K562 (cell line): ENCODE data around the gene RHEBL1. TPM values are rescaled to one million over a fixed set of nuclear protein-coding genes. Genes with fewer than 3 reads are reported as not detected.

Experiments used
- BCL6 ChIP-seq: fragments of 250-450 bp; sonication (Bioruptor Pico); IDR thresholded peaks from 2 replicates; pipeline ENCODE4 v1.4.0; 2020
- E2F6 ChIP-seq, 2 experiments: IDR thresholded peaks; 2 replicates each; pipeline ENCODE4 v1.6.1; 2011; ENCODE audit warnings: borderline replicate concordance in 1 of 2, control low read depth in 1 of 2, low read depth in 1 of 2, low read length in 1 of 2, mild to moderate bottlenecking in 1 of 2, mixed read lengths in 1 of 2, moderate library complexity in 1 of 2; ENCODE audit not compliant: insufficient read depth in 1 of 2, insufficient read length in 1 of 2, poor library complexity in 1 of 2, severe bottlenecking in 1 of 2; ENCODE audit errors: extremely low read depth in 1 of 2
- ELK1 ChIP-seq: sonication (generic); formaldehyde crosslinking; IDR thresholded peaks from 2 replicates; pipeline ENCODE4 v1.8.1; 2022; ENCODE audit warnings: missing genetic modification reagents
- NFRKB ChIP-seq: fragments of 450-650 bp; IDR thresholded peaks from 2 replicates; pipeline ENCODE4 v1.6.1; 2016; ENCODE audit warnings: low read depth
- NKRF ChIP-seq: fragments of 450-650 bp; IDR thresholded peaks from 2 replicates; pipeline ENCODE4 v1.6.1; 2016; ENCODE audit warnings: borderline replicate concordance
- RAD21 ChIP-seq, 2 experiments: fragments of 250-450 bp in 1 of 2; fragments of 450-650 bp in 1 of 2; sonication (Bioruptor Pico) in 1 of 2; formaldehyde crosslinking in 1 of 2; IDR thresholded peaks in 1 of 2; conservative IDR thresholded peaks in 1 of 2; 2 replicates each; pipeline versions ENCODE4 v1.4.0 to v1.8.0; 2020 to 2022; ENCODE audit warnings: mild to moderate bottlenecking in 2 of 2, moderate library complexity in 1 of 2
- RCOR1 ChIP-seq, 2 experiments: IDR thresholded peaks; 2 replicates each; pipeline ENCODE4 v1.6.1; 2012; ENCODE audit warnings: low read depth in 2 of 2, low read length in 2 of 2, borderline replicate concordance in 1 of 2, improper control_type of control experiment in 1 of 2
- TAF9B ChIP-seq: fragments of 450-650 bp; IDR thresholded peaks from 2 replicates; pipeline ENCODE4 v1.6.1; 2018; ENCODE audit warnings: mild to moderate bottlenecking; ENCODE audit not compliant: partially characterized antibody
- ZBED1 ChIP-seq: IDR thresholded peaks from 2 replicates; pipeline ENCODE4 v1.6.1; 2014
- ZFP36 ChIP-seq: fragments of 150-350 bp; IDR thresholded peaks from 2 replicates; pipeline ENCODE4 v1.6.1; 2018; ENCODE audit warnings: low read length, low read depth; ENCODE audit not compliant: partially characterized antibody
- ZHX1 ChIP-seq: fragments of 150-350 bp; conservative IDR thresholded peaks from 2 replicates; pipeline ENCODE4 v1.6.1; 2014; ENCODE audit warnings: low read length
- ZNF592 ChIP-seq: fragments of 450-650 bp; IDR thresholded peaks from 2 replicates; pipeline ENCODE4 v1.6.1; 2017; ENCODE audit warnings: antibody characterized with exemption, mild to moderate bottlenecking
- polyA plus RNA-seq, 8 experiments: library from polyadenylated mRNA; depleted of rRNA in 4 of 8; stranded (reverse) in 5 of 8; unstranded in 3 of 8; fragments of >200 nt; fragmentation: Nextera tagmentation in 2 of 8; fragmentation: Illumina TruSeq in 1 of 8; extraction: Ambion mirVana in 2 of 8; extraction: Trizol in 1 of 8; gene quantifications; 2 replicates each; pipeline versions ENCODE4 v1.2.1 to v1.2.3, GENCODE V29; 2011 to 2014; ENCODE audit warnings: inconsistent platforms in 1 of 8, missing spikeins in 1 of 8
- total RNA-seq, 7 experiments: library from RNA; depleted of rRNA in 6 of 7; stranded (reverse); fragments of >200 nt in 6 of 7; fragmentation: Illumina TruSeq in 2 of 7; extraction: Trizol in 2 of 7; gene quantifications; 2 replicates each; pipeline versions ENCODE4 v1.2.1 to v1.2.3, GENCODE V29; 2011 to 2021; ENCODE audit warnings: low replicate concordance in 1 of 7

RHEBL1 gene
- total and polyA plus RNA-seq, 9 of the 15 experiments (the other 6 are each of a cell fraction or from before 2014, with no cell fraction given), result 4.3 to 36.1 (median 8.2) TPM

- TF ChIP-seq E2F6 (IDR thresholded peaks at IDR 0.05; ENCODE audit: borderline replicate concordance in 1 of 2, extremely low read depth in 1 of 2, insufficient read depth in 1 of 2, insufficient read length in 1 of 2, low read depth in 1 of 2, low read length in 1 of 2, poor library complexity in 1 of 2, severe bottlenecking in 1 of 2), result peak; percentile 38 to 85
- TF ChIP-seq ZNF592, result peak; percentile 89
- TF ChIP-seq RCOR1 (IDR thresholded peaks at IDR 0.05; ENCODE audit: borderline replicate concordance in 1 of 2, low read depth in 2 of 2, low read length in 2 of 2), result peak in 1 of 2 experiments; percentile 37; a peak in 1 of 4 replicates
- TF ChIP-seq ELK1 (CRISPR knock-in tag), result no peak
- peak; percentile 68; the same call in 1 of the 2 replicates for TF ChIP-seq ZHX1
- TF ChIP-seq NFRKB, result peak; percentile 85
- TF ChIP-seq RAD21 (CRISPR knock-in tag; conservative IDR thresholded peaks at IDR 0.05 in 1 of 2, IDR thresholded peaks at IDR 0.05 in 1 of 2), result peak; percentile 26 to 27; a peak in 3 of 4 replicates
- TF ChIP-seq TAF9B, result peak; percentile 64
- peak; percentile 8 for TF ChIP-seq ZFP36
- TF ChIP-seq NKRF, result peak; percentile 17; the same call in 1 of the 2 replicates
- no peak for TF ChIP-seq BCL6
- TF ChIP-seq ZBED1, result peak; percentile 71
Measured at GRCh38 chr12:49018261-49019119, 51.3 kb downstream of the RHEBL1 start, which contains the start of gene PRKAG1 (continued).
